HL-60 (cell line): ENCODE data around the gene KLF12.

Experiments
- DNase-seq, 2 experiments: peaks; one replicate each; pipeline ENCODE4 v3.0.0-alpha.2; 2010 to 2020; ENCODE audit warnings: low read depth in 1 of 2, low spot score in 1 of 2
- H3K27ac ChIP-seq: fragments of 250-450 bp; sonication (Bioruptor Pico); replicated peaks from 2 replicates; pipeline ENCODE4 v1.5.1; 2020; ENCODE audit warnings: mild to moderate bottlenecking, moderate library complexity
- H3K27me3 ChIP-seq: fragments of 250-450 bp; sonication (Bioruptor Pico); 2 replicates; pipeline ENCODE4 v1.5.1; 2021; ENCODE audit warnings: mild to moderate bottlenecking, moderate library complexity; ENCODE audit not compliant: insufficient read depth, poor library complexity, severe bottlenecking
- H3K4me3 ChIP-seq: replicated peaks from 2 replicates; pipeline ENCODE4 v1.5.1; 2011; ENCODE audit warnings: mild to moderate bottlenecking, control low read depth, low read length; ENCODE audit not compliant: insufficient read depth
- CTCF ChIP-seq: IDR thresholded peaks from one replicate; pipeline ENCODE4 v1.5.1; 2011; ENCODE audit warnings: low read length, control low read depth, inconsistent platforms; ENCODE audit not compliant: insufficient read depth
- GABPA ChIP-seq: IDR thresholded peaks from 2 replicates; pipeline ENCODE4 v1.6.1; 2012; ENCODE audit warnings: low read depth
- POLR2AphosphoS5 ChIP-seq: IDR thresholded peaks from 2 replicates; pipeline ENCODE4 v1.6.1; 2012; ENCODE audit warnings: low read depth
- REST ChIP-seq: IDR thresholded peaks from 2 replicates; pipeline ENCODE4 v1.6.1; 2012; ENCODE audit warnings: low read depth; ENCODE audit not compliant: insufficient replicate concordance
- SPI1 ChIP-seq: IDR thresholded peaks from 2 replicates; pipeline ENCODE4 v1.6.1; 2012; ENCODE audit warnings: low read depth, mild to moderate bottlenecking, borderline replicate concordance

Gene KLF12

GRCh38 chr13:74136084-74136658 lies 2.0 kb upstream of the KLF12 start:
- Histone ChIP-seq H3K27ac (no peak overlapping the region), H3K4me3 (no peak overlapping the region; the same call in 1 of the 2 replicates), H3K27me3 (peaks cover 38% of the 10 kb centered on the region)
- no peak for TF ChIP-seq REST
- no peak for TF ChIP-seq CTCF
- TF ChIP-seq GABPA: no peak
- no peak for TF ChIP-seq POLR2AphosphoS5
- TF ChIP-seq SPI1: no peak
- no peak for DNase-seq

GRCh38 chr13:74135326-74136083 lies 1.3 kb upstream of the KLF12 start:
- TF ChIP-seq POLR2AphosphoS5 (no peak), GABPA (no peak), SPI1 (no peak), CTCF (no peak), REST (no peak)
- Histone ChIP-seq H3K4me3 (peak overlapping the region; percentile 44), H3K27ac (no peak overlapping the region), H3K27me3 (peaks cover 38% of the 10 kb centered on the region)
- no peak for DNase-seq

GRCh38 chr13:74134777-74135325 lies 647 bp upstream of the KLF12 start:
- no peak overlapping the region for H3K27ac ChIP-seq
- TF ChIP-seq SPI1: no peak
- no peak for TF ChIP-seq REST
- TF ChIP-seq GABPA: no peak
- TF ChIP-seq CTCF: no peak
- TF ChIP-seq POLR2AphosphoS5: no peak
- peaks cover 40% of the 10 kb centered on the region for H3K27me3 ChIP-seq
- no peak for DNase-seq
- H3K4me3 ChIP-seq: peak overlapping the region; percentile 44
